SK-N-MC (cell line): ENCODE results near the gene AGRP.

ENCODE experiments used
- EZH2 ChIP-seq: fragments of 200-600 bp; sonication (generic); IDR thresholded peaks from one replicate; pipeline ENCODE4 v1.6.1; 2017; ENCODE audit warnings: antibody characterized with exemption
- POLR2AphosphoS5 ChIP-seq: IDR thresholded peaks from 2 replicates; pipeline ENCODE4 v1.6.1; 2012; ENCODE audit warnings: mild to moderate bottlenecking, low read depth, low read length, borderline replicate concordance

- TF ChIP-seq POLR2AphosphoS5 (no peak), EZH2 (no peak)
These were observed 23.1 kb upstream of the AGRP start for GRCh38 chr16:67506468-67506867.
